CD4-positive, alpha-beta T cell treated with Interleukin-4 for 4 hours (primary cell): ENCODE data around the gene GRAMD1B.
"Not testable (repeated sequence)": the region's sequence is repeated elsewhere in the genome, so short reads cannot be mapped to it uniquely, and the experiment has no call there.

Source experiments
- DNase-seq: peaks from one replicate; pipeline ENCODE4 v3.0.0-alpha.2; 2020

Gene GRAMD1B

GRCh38 chr11:123544631-123545375, 114.7 kb downstream of the GRAMD1B start:
- DNase-seq, result no peak

- DNase-seq, result no peak
These were observed 115.7 kb downstream of the GRAMD1B start for GRCh38 chr11:123545726-123546270.

GRCh38 chr11:123546515-123546914, 116.4 kb downstream of the GRAMD1B start:
- no peak for DNase-seq

GRCh38 chr11:123547180-123547579, 117.1 kb downstream of the GRAMD1B start:
- no peak for DNase-seq

- no peak for DNase-seq
These were observed 118.7 kb downstream of the GRAMD1B start for GRCh38 chr11:123548774-123549173.

- no peak for DNase-seq
These were observed 120.2 kb downstream of the GRAMD1B start for GRCh38 chr11:123549926-123550917.

- DNase-seq, result no peak
These were observed 121.0 kb downstream of the GRAMD1B start for GRCh38 chr11:123551079-123551478.

DNA sequence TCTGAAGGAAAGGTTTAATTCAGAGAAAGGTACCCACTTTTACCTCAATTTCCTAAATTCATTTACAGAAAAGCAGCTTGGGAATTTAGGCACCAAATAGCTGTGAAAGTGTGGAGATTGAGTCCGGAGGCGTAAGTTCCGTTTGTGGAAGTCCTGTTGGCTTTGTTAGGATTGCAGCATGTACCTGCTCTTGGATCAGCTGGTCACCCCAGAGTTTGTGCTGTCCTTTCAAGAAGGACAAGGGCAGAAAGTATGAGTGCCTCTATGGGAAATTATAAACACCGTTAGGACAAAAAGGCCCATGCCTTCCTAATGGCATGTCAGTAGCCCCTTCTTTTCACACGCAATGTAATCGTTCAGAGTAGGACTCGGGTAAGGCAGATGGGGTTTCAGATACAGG, 126.6 kb downstream of the GRAMD1B start:
- DNase-seq, result no peak

GRCh38 chr11:123558536-123559315, 128.7 kb downstream of the GRAMD1B start:
- DNase-seq, result no peak

DNA sequence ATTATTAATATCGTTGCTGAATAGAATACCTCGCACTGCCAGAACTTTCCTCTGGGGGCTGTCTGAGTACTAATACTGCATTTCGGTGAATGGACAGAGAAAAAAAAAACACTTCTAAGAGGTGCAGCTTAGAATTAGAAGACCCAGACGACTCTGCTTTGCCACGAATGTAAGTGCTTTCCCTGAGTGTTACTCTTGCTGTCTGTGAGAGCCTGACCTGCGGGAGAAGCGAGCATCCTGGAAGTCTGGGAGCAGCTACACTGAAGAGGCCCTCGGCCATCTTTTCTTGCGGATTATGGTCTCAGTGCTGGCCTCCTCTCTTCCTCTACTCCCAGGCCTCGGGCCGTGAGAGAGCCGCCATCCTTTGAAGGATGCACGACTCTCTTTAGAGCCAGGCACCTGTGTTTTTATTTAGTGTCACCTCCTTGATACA, 129.5 kb downstream of the GRAMD1B start:
- no peak for DNase-seq

DNA sequence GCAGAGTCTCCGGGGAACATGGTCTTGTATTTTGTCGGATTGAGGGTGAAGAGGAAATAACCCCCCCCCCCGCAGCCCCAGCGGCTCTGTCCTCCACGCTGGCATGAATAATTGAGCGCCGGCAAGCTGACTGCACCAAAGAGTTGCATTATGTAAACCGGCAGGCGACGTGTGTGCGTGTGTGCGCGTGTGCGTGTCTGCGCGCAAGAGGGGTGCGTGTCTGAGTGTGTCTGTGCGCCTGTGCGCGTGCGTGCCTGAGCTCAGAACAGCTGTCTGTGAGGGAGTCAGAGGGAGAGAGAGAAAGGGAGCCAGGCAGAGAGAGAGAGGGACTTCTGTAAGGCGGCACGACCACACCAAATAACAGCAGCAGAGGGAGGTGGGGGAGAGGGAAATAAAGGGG, 129.9 kb downstream of the GRAMD1B start:
- no peak for DNase-seq

GRCh38 chr11:123561431-123561800, 131.3 kb downstream of the GRAMD1B start:
- DNase-seq, result no peak

DNA sequence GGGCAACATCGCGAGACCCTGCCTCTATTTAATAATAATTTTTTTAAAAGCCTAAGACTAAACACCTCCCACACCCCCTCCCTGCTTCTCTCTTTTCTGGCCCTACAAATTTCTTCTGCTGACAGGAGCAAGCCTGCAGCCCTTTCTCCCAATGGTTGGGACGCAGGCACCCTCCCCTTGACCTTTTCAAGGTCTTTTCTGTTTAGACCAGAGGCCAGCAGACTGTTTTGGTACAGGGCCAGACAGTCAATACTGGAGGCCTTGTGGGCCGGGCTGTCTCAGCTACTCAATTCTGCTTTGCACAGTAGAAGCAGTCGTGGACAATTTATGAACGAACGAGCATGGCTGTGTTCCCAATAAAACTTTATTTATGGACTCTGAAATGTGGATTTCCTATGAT, 132.1 kb downstream of the GRAMD1B start:
- DNase-seq, result no peak

- DNase-seq, result no peak
These were observed 132.8 kb downstream of the GRAMD1B start for GRCh38 chr11:123562829-123563228.

GRCh38 chr11:123564221-123564620, 134.2 kb downstream of the GRAMD1B start:
- DNase-seq, result no peak

GRCh38 chr11:123566852-123567251, 136.8 kb downstream of the GRAMD1B start:
- no peak for DNase-seq

DNA sequence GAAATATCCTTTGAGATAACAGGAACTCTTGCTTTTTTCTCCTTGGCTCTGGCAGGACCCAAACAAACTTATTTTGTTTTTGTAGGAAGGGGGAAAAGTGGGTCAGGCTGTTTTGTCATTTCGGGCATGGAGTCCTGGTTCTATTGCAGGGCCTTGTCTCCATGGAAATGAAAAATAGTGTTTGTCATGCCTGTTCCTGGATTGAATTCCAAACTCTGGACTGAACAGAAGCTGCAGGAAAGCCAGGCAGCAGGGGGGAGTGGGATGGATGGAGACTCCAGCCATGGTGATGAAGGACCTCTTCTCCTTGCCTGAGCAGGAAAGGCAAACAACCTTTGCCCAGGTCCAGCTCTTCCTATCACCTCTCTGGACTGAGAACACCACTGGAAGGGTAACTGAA, 137.4 kb downstream of the GRAMD1B start:
- no peak for DNase-seq

DNA sequence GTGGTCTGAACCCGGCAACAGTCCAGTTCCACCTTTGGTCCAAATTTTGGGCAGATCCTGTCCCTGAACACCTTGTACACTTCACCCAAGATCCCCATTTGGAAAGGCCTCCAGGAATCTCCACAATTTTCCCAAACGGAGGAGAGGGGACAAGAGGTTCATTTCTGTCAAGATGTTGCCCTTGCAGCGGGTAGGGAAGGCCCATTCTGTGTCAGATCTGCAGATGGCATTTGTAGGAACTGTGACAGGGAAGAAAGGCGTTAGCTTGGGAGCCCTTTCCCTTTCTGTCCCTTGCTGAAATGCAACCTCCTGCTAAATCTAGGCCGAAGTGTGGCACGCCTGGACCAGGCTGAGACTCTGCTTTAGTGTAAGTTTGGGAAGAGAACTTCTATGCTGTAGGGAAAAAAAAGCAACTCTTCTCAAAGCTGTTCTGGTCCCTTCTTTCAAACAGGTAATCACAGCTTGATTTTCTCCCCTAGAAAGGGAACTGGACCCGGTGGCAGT, 138.3 kb downstream of the GRAMD1B start:
- DNase-seq, result no peak

DNA sequence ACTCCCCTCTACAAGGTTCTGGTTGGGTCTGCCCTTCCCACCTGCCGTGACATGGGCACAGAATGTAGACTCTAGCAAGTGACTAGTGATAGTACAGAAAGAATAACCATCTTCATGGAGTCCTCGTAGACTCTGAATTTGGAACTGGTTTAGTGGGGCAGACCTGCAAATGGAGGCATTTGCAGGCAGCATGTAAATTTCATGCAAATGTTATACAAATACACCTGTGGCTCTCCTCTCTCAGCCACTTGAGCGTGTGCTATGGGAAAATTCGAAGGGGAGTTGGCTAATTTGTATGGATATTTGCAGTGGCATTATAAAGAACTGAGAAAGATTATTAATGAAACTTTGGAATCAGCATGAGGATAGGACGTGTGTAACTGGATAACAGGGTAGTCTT, 139.3 kb downstream of the GRAMD1B start:
- no peak for DNase-seq

GRCh38 chr11:123570939-123571580, 141.0 kb downstream of the GRAMD1B start:
- DNase-seq, result no peak

- not testable (repeated sequence) for DNase-seq
These were observed 142.7 kb downstream of the GRAMD1B start for GRCh38 chr11:123572791-123573190.

DNA sequence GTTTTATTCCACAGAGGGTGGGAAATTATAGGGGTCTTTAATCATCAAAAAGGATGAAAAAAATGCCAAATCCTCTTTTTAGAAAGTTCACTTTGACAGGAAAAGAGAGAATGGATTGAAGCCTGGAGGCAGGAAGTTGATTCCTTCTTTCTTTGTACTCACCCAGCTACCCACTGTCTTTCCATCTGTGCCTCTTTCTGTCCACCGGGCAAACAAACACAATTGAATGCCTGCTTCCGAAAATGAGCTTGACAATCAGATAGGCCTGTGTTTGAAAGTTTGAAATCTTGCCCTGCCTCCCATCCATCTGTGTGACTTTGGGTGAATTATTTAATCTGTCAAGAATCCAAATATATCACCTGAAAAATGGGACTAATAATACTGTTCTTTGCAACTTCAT, 143.2 kb downstream of the GRAMD1B start:
- DNase-seq, result no peak
